ENCODE measurements around the gene DMD. TPM values are rescaled to one million over a fixed set of nuclear protein-coding genes. Genes with fewer than 3 reads are reported as not detected.

The DMD gene
- total and polyA plus RNA-seq, 2 donors (not counting 1 experiment from before 2014, with no cell fraction given) = 2.0 to 51.8 TPM

DNA sequence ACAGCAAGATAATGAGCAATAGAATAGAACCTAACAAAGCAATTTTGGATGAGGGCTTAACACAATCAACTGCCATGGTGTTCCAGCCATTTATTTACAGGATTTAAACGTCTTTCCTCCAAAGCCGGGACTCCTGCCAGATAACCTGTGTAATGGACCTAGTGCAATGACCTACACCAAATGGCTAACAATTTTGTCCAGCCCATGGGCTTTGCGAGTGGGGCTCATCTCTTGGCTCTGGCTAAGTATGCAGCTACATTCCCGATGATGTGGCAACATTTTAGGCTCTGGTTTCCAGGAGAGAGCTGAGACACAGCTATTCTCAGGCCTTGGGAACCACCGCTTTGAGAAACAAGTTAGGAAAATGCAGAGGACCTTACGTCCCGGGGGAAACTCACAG, 1317.2 kb downstream of the DMD start:
- intact Hi-C loops (cut with micrococcal nuclease) = no loop called here
- ATAC-seq (ENCODE audit: low read depth) (no peak), DNase-seq (no peak)
- Histone ChIP-seq H2AFZ (ENCODE audit: insufficient read depth, low read depth, low read length, poor library complexity, severe bottlenecking) (no peak overlapping the region), H3K27me3 (replicated peaks in 1 of 4; ENCODE audit: control extremely low read depth in 1 of 4, control insufficient read depth in 3 of 4, insufficient read depth in 4 of 4, low read length in 3 of 4) (no peaks in the 10 kb centered on the region), H3K4me2 (replicated peaks; ENCODE audit: low read depth, low read length, poor library complexity, severe bottlenecking) (no peak overlapping the region), H3K36me3 (replicated peaks in 1 of 2; ENCODE audit: control extremely low read depth in 1 of 2, control insufficient read depth in 1 of 2, extremely low read depth in 1 of 2, insufficient read depth in 2 of 2, low read length in 1 of 2) (no peaks in the 10 kb centered on the region), H3K9me3 (ENCODE audit: control extremely low read depth in 1 of 3, control insufficient read depth in 2 of 3, insufficient read depth in 1 of 3, low read length in 2 of 3) (no peaks in the 10 kb centered on the region), H3K79me2 (ENCODE audit: control insufficient read depth, insufficient read depth, low read length) (no peaks in the 10 kb centered on the region), H3K4me1 (ENCODE audit: control insufficient read depth in 2 of 2, insufficient read depth in 2 of 2, low read length in 2 of 2) (no peaks in the 10 kb centered on the region), H3K9ac (ENCODE audit: low read length) (no peak overlapping the region), H3K27ac (ENCODE audit: low read length in 2 of 2) (no peak overlapping the region), H3K4me3 (ENCODE audit: control extremely low read depth in 1 of 5, extremely low read depth in 1 of 5, insufficient read depth in 1 of 5, low read depth in 2 of 5, low read length in 4 of 5) (no peak overlapping the region), H4K20me1 (ENCODE audit: control insufficient read depth, insufficient read depth, low read length, poor library complexity, severe bottlenecking) (no peaks in the 10 kb centered on the region)
- Mint-ChIP-seq H3K4me3 (no peak overlapping the region), H3K9me3 (ENCODE audit: insufficient read depth) (no peaks in the 10 kb centered on the region), H3K27me3 (no peaks in the 10 kb centered on the region), H3K27ac (no peak overlapping the region), H3K4me1 (no peaks in the 10 kb centered on the region)
- ChIA-PET POLR2A (no interaction called here), CTCF (no interaction called here)
- WGBS (ENCODE audit: insufficient coverage) = 88% methylated on average over 5 of the region's 7 CpGs
- TF ChIP-seq, protein P1, sequence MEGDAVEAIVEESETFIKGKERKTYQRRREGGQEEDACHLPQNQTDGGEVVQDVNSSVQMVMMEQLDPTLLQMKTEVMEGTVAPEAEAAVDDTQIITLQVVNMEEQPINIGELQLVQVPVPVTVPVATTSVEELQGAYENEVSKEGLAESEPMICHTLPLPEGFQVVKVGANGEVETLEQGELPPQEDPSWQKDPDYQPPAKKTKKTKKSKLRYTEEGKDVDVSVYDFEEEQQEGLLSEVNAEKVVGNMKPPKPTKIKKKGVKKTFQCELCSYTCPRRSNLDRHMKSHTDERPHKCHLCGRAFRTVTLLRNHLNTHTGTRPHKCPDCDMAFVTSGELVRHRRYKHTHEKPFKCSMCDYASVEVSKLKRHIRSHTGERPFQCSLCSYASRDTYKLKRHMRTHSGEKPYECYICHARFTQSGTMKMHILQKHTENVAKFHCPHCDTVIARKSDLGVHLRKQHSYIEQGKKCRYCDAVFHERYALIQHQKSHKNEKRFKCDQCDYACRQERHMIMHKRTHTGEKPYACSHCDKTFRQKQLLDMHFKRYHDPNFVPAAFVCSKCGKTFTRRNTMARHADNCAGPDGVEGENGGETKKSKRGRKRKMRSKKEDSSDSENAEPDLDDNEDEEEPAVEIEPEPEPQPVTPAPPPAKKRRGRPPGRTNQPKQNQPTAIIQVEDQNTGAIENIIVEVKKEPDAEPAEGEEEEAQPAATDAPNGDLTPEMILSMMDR (IDR thresholded peaks at IDR 0.05) = no peak
- TF ChIP-seq EZH2 (IDR thresholded peaks at IDR 0.05; ENCODE audit: borderline replicate concordance, insufficient read depth, low read depth, low read length, poor library complexity, severe bottlenecking) = no peak

DNA sequence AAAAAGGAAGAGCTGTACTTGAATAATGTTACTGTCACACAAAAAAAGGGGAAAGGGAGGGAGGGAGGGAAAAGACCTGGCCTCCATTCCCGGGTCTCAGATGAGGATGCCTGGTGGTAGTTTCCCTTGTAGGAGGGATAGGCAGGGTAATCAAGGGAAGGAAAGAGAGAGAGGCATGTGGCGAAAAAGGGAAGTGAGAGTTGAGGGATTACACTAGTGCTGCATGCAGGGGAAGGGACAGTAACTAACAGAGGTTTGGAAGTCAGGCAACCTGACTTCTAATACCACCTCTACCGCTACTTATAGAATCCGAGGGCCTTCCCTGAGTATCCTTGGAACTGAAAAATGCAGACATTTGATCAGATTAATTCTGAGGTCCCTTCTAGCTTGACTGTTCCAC, 1317.8 kb downstream of the DMD start:
- intact Hi-C loops (cut with micrococcal nuclease) = no loop called here
- Mint-ChIP-seq H3K4me3 (no peak overlapping the region), H3K27me3 (no peaks in the 10 kb centered on the region), H3K27ac (no peak overlapping the region), H3K4me1 (no peaks in the 10 kb centered on the region), H3K9me3 (ENCODE audit: insufficient read depth) (no peaks in the 10 kb centered on the region)
- Histone ChIP-seq H3K79me2 (ENCODE audit: control insufficient read depth, insufficient read depth, low read length) (no peaks in the 10 kb centered on the region), H3K4me1 (ENCODE audit: control insufficient read depth in 2 of 2, insufficient read depth in 2 of 2, low read length in 2 of 2) (no peaks in the 10 kb centered on the region), H3K27ac (ENCODE audit: low read length in 2 of 2) (no peak overlapping the region), H3K36me3 (replicated peaks in 1 of 2; ENCODE audit: control extremely low read depth in 1 of 2, control insufficient read depth in 1 of 2, extremely low read depth in 1 of 2, insufficient read depth in 2 of 2, low read length in 1 of 2) (no peaks in the 10 kb centered on the region), H3K4me2 (replicated peaks; ENCODE audit: low read depth, low read length, poor library complexity, severe bottlenecking) (no peak overlapping the region), H3K27me3 (replicated peaks in 1 of 4; ENCODE audit: control extremely low read depth in 1 of 4, control insufficient read depth in 3 of 4, insufficient read depth in 4 of 4, low read length in 3 of 4) (no peaks in the 10 kb centered on the region), H3K9me3 (ENCODE audit: control extremely low read depth in 1 of 3, control insufficient read depth in 2 of 3, insufficient read depth in 1 of 3, low read length in 2 of 3) (no peaks in the 10 kb centered on the region), H3K9ac (ENCODE audit: low read length) (no peak overlapping the region), H3K4me3 (ENCODE audit: control extremely low read depth in 1 of 5, extremely low read depth in 1 of 5, insufficient read depth in 1 of 5, low read depth in 2 of 5, low read length in 4 of 5) (no peak overlapping the region), H4K20me1 (ENCODE audit: control insufficient read depth, insufficient read depth, low read length, poor library complexity, severe bottlenecking) (no peaks in the 10 kb centered on the region), H2AFZ (ENCODE audit: insufficient read depth, low read depth, low read length, poor library complexity, severe bottlenecking) (no peak overlapping the region)
- TF ChIP-seq, protein P1 (IDR thresholded peaks at IDR 0.05) = no peak
- no peak for TF ChIP-seq EZH2 (IDR thresholded peaks at IDR 0.05; ENCODE audit: borderline replicate concordance, insufficient read depth, low read depth, low read length, poor library complexity, severe bottlenecking)
- no CpG with 5 or more reads among the region's 4 CpGs for WGBS (ENCODE audit: insufficient coverage)
- POLR2A ChIA-PET = no interaction called here
- CTCF ChIA-PET = no interaction called here
- ATAC-seq (ENCODE audit: low read depth) (no peak), DNase-seq (no peak)
